Adrenal gland (tissue), 5 donors: ENCODE results near the gene PTAR1.

ENCODE experiments used
- POLR2A ChIP-seq, 2 donors: fragments of 450-650 bp; IDR thresholded peaks; one replicate each; pipeline ENCODE4 v1.6.1; 2017; ENCODE audit warnings: antibody characterized with exemption in 2 of 2, mild to moderate bottlenecking in 2 of 2, moderate library complexity in 1 of 2
- TF ChIP-seq, protein P1 (sequence below), 6 experiments: fragments of 450-650 bp in 4 of 6; fragments of 200-600 bp in 2 of 6; sonication (generic) in 1 of 6; IDR thresholded peaks; 1 replicate in 5 of 6; 2 replicates in 1 of 6; pipeline versions ENCODE4 v1.5.1 to v1.8.0; 2016 to 2021; ENCODE audit warnings: antibody characterized with exemption in 6 of 6, mild to moderate bottlenecking in 2 of 6, moderate library complexity in 1 of 6
- donor health status: DM: no; HTN: no; CAD: no.

DNA sequence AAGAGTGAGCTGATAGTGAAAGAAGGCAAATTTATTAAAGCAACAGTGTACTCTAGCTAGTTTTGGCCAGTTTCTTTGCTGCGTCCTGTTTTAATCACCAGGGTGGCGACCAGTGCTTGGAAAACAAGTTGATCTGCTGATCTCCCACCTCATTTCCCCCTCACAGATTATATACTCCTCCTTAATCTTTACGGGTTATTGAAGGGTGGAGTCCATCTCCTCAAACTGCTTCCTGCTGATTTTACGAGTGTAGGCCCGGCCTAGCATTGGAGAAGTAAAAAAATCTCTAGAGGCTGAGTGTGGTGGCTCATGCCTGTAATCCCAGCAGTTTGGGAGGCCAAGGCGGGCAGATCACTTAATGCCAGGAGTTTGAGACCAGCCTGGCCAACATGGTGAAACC, 46.8 kb upstream of the PTAR1 start:
- TF ChIP-seq POLR2A (IDR thresholded peaks at IDR 0.05): no peak
- TF ChIP-seq, protein P1, sequence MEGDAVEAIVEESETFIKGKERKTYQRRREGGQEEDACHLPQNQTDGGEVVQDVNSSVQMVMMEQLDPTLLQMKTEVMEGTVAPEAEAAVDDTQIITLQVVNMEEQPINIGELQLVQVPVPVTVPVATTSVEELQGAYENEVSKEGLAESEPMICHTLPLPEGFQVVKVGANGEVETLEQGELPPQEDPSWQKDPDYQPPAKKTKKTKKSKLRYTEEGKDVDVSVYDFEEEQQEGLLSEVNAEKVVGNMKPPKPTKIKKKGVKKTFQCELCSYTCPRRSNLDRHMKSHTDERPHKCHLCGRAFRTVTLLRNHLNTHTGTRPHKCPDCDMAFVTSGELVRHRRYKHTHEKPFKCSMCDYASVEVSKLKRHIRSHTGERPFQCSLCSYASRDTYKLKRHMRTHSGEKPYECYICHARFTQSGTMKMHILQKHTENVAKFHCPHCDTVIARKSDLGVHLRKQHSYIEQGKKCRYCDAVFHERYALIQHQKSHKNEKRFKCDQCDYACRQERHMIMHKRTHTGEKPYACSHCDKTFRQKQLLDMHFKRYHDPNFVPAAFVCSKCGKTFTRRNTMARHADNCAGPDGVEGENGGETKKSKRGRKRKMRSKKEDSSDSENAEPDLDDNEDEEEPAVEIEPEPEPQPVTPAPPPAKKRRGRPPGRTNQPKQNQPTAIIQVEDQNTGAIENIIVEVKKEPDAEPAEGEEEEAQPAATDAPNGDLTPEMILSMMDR (IDR thresholded peaks at IDR 0.05): no peak
